GM08714 (cell line): ENCODE measurements around the gene SMAD6.

Source experiments
- H3K4me3 ChIP-seq: fragments of 200-500 bp; sonication (Bioruptor generic); 2 replicates; pipeline ENCODE4 v1.5.1; 2014; ENCODE audit warnings: mild to moderate bottlenecking, low read length, inconsistent platforms
- ZNF274 ChIP-seq: IDR thresholded peaks from 2 replicates; pipeline ENCODE4 v1.6.1; 2012; ENCODE audit warnings: mild to moderate bottlenecking, low read depth, low read length

Gene SMAD6

DNA sequence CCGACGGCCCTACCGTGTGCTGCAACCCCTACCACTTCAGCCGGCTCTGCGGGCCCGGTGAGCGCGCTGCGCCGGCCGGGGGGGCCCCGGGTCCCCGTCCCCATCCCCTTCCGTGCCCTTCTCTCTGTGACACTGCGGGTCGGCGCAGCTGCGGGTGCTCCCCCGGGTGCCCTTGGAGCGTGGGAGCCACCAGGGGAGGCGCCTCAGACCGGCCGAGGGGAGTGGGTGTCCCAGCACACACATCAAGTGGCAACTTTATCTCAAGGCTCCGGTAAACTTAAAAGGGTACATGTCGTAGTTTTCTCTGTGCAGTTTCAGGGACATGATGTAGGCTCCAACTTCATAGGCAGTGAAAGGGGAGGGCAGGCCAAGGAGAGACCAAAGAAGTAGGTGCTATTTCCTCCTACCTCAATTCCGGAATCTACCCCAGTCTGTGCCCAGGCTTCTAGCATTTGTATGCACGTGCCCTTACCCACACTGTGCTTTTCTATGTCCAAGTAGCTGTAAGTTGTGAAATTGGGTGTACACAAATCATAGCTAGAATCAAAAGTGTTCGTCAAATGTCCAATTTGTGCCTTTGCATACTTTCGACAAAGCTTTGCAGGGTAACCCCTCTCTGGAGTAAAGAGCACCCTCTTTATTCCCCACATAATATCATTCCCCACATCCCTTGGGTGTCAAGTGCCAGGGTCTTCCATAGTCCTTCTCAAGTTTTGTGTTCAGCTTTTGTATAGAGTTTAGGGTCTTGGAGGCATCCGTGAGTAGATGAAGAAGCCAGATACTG, 2.2 kb downstream of the SMAD6 start:
- H3K4me3 ChIP-seq = no peak overlapping the region
- no peak for TF ChIP-seq ZNF274

DNA sequence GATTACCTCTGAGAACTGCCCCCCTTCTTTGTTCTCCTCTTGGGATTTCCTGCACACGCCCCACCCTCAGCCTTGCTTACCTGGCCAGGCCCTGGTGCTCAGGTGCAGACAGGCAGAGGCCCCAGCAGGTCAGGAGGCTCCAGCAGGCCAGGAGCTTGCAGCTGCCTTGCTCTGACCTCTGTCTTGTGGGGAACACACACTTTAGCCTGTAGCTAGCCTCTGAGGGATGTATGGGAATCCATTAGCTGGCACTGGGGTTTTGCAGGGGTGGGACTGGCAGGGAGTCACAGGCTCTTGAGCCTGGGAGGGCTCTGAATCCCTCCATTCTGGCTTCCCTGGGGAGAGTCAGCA, 2.7 kb downstream of the SMAD6 start:
- no peak overlapping the region for H3K4me3 ChIP-seq
- TF ChIP-seq ZNF274 = no peak

DNA sequence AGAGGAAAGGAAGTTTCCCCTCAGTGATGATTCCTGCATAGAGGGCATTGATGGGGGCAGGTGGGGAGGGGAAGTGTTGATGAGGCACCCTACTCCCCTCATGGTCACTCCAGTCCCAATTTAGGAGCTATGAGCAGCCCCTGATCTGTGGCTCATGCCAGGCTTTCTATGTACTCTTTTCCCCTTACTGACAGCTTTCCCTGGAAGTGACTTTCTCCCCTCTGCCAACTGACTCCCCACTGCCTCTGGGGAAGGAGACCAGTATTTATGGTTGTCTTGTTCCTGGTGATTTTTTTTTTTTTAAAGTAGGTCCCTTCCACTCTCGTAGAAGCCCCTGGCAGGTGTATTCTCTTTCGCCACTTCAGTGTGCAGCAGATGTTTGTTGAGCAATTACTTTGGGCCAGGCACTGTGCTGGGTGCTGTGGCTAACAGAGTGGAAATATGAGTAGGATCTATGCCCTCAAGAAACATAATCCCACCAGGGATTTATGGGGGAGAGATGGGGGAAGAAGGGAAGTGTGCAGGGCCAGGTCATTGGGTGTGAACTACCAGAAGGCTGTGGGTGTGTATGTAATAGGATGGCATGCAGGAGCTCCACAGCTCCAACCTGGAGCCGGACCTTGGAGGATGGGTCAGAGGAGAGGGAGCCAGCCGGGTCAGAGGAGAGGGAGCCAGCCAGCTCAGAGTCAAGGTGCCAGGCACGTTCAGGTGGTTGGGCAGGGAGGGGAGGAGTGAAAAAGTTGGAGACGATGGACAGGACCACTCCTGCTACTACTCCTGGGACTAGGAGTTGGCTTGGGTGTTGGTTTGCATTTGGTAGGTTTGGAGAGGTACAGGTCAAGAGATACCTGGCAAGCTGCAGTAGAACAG, 3.5 kb downstream of the SMAD6 start:
- no peak overlapping the region for H3K4me3 ChIP-seq
- no peak for TF ChIP-seq ZNF274

DNA sequence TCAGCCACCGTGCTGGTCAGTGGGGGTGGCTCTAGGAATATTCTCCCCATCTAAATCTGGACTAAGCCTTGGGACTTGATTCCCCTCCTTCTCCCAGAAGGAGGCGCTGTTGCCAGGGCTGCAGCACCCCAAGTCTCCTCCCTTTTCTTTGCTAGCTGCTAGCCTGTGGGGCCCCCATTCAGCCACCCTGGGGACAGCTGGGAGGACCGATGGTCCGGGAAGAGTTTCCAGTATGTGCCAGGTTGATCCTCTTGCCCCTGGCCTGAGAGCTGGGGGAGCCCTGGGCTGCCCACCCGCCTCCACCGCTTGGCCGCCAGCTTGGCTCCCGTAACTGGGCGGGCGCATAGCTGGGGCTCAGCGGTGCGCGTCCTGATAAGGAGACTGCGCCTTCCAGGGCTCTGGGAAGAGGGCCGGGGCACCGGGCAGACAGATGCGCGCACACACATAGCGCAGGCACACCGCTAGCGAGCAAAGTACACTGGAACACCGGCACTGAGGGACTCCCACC, 4.2 kb downstream of the SMAD6 start:
- TF ChIP-seq ZNF274 = no peak
- H3K4me3 ChIP-seq = no peak overlapping the region

DNA sequence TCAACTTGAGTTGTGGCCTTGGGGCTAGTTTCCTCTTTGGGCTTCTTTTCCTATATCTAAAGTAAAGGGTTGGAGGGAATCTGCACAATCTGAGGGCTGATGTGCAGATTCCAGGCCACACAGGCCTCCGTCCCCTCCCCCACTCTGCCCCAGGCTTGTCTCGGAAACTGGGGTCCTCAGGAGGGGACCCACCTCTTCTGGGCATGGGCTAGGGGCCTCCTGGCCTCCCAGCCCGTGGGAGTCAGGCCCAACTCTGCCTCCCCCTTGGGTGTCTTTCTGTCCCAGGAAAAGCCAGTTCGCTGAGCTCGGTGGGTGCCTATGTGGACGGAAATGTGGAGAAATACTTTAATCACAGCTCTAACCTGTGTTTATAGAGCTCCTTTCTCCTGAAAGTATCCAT, 4.8 kb downstream of the SMAD6 start:
- H3K4me3 ChIP-seq = no peak overlapping the region
- TF ChIP-seq ZNF274 = no peak

DNA sequence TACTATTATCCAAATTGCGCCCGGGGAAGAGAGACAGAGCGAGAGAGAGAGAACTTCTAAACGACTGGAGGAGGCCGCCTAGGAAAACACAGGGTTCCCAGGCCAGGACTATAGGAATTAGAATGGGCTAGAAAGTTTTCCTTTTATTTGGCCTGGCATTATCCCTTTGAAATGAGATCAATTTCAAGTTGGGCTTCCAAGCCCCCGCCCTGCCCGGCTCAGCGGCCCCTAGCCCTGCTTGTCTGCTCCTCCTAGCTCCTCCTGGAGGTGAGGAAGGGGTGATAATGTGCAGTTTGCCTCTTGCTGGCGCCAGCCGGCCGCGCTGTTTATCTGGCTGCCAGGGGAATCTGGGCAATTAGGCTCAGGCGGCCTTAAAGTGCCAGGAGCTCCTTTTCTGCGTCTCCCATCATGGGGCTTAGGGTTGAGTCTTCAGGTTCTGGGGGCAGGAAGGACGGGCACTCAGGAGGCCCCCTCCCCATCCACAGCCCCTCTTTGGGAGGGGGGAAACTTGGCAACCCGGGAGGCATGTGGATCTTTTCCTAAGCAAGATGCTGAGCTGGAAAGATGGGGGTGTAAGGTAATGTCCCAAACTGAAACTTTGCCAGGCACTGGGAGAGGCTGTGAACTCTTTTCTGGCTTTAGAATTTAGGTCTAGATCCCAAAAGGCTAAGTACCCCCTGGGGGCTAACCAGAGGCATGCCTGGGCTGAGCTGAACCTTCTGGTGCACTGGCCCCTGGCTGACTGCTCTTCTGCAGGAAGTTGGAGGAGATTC, 5.5 kb downstream of the SMAD6 start:
- no peak overlapping the region for H3K4me3 ChIP-seq
- TF ChIP-seq ZNF274 = no peak

DNA sequence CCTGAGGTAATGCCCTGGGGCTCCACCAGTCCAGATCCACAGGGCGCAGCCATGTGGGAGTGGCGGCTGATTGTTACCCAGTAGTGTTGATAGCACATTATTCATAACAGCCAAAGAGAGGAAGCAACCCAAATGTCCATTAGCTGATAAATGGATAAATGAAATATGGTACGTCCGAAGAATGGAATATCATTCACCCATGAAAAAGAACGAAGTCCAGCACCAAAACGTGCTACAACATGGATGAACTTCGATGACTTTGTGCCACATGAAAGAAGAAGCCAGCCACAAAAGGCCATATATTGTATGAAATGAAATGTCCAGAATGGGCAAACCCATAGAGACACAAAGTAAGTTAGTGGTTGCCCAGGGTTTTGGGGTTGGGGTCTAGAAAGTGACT, 6.4 kb downstream of the SMAD6 start:
- TF ChIP-seq ZNF274 = no peak

DNA sequence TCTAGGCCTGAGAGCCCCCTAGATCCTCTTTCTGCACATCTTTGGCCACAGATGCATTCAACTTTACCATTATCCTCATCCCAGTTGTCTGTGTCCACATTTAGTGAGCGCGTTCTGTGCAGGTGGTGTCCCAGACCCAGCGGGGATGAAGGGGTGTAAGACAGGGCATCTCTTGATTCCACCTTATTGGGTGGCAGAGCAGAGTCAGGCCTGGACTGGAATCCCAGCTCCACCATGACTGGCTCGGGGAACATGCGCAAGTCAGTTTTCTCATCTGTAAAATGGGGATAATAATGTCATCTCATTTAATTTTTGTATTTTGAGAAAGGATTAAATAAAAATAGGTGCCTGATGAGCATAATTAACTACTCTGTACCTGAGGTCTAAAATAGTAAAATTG, 7.8 kb downstream of the SMAD6 start:
- no peak overlapping the region for H3K4me3 ChIP-seq
- no peak for TF ChIP-seq ZNF274

More for the DNA sequence above, 6.4 kb downstream of the SMAD6 start:
- H3K4me3 ChIP-seq = no peak overlapping the region

DNA sequence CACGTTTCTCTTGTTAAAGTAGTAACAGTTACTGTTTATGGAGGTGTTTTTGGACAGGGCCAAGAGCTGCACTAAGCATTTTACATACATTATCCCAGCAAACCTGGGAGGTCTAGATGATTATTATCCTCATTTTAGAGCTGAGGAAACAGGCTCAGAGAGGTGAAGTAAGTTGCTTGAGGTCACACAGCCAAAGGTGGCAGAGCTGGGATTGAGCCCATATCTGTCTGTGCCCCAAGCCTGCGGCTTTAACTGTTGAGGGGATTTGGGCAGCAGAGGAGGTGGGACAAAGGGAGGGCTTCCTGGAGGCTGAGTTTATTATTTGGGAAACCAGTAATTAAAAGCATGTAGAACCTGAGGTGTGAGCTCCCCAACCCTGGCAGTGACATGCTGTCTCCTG, 9.2 kb downstream of the SMAD6 start:
- no peak for TF ChIP-seq ZNF274
- no peak overlapping the region for H3K4me3 ChIP-seq

DNA sequence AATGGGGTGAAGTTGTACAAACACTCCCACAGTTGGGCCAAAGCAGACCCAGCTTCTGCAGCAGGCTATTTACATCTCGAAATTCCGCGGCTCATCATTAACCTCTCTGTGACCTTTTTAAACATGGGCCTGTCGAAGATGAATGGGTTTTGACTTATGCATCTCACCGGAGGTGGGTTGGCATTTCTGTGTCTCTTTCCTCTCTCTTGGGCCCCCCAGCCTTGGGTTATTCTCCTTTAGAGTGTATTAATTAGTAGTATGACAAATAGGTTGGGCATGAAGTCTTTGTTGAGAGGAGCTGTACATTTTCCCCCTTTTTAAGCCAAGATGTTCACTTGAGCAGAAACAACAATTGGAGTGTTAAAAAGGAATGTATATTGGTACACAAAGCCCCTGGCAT, 9.8 kb downstream of the SMAD6 start:
- no peak for TF ChIP-seq ZNF274
- H3K4me3 ChIP-seq = no peak overlapping the region

DNA sequence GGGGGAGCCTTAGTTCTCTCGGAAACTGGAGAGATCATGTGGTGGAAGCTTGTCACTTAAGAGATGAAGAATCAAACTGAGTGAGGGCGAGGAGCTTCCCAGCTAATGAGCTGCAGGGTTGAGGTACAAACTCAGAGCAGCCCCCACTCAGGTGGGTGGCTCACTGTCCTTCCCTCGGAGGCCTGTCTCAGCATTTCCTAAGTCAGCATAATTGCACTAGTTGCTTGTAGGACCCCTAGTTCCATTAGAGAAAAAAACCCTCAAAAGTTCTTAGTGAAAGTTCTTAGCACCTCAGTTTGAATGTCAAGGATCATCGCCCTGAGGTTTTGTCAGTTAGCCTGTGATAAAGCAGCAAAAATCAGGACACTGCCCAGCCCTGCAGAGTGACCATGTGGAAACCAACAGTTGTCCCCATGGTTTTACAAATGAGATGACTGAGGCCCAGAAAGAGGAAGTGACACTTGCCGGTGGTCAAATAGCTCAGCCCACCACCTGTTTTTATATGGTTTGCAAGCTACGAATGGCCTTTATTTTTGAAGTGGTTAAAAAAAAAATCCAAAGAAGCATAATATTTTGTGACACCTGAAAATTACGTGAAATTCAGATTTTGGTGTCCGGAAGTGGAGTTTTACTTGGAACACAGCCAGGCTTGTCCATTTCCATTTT, 11.9 kb downstream of the SMAD6 start:
- no peak for TF ChIP-seq ZNF274
- H3K4me3 ChIP-seq = no peak overlapping the region; the same call in 1 of the 2 replicates

DNA sequence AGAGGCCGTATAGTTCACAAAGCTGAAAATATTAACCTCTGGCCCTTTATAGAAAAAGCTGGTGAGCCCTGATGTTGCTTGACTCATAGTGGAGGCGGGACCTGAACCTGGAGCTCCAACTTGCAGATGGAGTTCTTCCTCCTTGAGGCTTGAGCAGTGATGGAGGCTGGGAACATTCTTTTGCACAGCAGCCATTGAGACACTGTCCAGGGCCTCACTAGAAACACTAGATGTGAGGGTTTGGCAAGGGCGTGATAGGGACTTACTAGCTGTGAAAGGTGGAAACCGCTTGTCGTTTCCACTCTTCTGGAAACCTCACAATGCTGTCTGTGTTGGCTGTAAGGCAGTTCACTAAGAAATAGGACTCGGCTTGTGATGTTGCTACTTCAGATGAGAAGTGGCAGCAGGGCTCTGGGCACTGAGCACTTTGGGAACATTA, 12.5 kb downstream of the SMAD6 start:
- TF ChIP-seq ZNF274 = no peak
- H3K4me3 ChIP-seq = no peak overlapping the region; the same call in 1 of the 2 replicates

DNA sequence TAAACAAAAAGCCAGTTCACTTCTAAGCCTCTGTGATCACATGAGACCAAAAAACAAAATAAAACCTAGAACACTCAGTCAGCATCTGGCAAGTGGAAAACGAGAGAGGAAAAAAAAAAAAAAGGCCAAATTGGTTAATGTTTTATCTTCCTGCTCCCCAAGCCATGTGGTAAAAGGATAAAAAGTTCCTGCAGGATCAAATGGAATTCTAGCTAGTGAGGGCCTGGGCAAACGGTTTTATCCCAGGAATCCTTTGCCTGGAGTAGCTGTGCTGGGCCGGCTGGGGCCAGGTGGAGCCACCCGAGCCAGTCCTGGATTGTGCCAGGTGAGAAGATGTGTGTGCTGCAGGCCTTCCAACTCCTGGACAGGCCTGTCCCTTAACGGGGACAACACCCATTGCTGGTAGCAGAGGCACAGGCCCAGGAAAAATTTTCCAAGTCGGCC, 13.2 kb downstream of the SMAD6 start:
- TF ChIP-seq ZNF274 = no peak
- no peak overlapping the region for H3K4me3 ChIP-seq

DNA sequence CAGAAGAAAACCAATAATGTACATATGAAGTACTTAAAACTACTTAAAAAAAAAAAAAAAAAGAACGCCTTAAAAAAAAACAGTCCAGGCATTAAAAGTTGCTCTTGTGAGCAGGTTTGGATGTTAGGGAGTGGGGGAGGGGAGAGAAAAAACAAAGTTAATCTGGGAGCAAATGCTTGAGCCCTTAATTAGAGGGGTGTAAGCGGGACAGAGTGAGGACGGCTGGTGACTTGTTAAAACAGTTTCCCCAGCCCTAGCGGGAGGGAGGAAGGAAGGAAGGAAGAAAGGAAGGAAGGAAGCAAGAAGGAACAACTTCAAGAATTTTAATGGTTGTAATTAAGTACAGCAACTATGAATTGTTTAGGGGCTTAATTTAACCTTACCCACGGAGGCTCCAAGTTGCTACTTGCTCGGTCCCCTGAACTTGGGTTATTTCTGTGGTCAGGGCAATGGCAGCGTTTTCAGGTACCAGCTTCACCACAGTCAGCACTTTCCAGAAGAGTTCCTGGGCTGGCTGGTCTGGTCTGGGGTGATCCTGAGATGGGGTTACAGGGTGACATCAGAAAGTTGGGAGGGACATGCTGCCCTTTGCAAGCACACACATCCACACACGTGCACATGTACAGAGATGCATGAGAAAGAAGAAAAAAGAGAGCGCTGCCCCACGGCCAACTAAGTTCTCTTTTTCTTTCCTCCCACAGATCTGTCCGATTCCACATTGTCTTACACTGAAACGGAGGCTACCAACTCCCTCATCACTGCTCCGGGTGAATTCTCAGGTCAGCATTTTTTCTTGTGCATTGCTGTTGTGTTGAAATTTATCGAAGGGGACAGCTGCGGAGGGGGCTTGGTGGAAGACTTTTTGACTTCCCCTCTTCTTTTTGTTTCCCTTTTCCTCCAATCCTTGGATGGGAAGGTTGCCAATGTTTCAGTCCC, 14.0 kb downstream of the SMAD6 start:
- TF ChIP-seq ZNF274 = no peak
- no peak overlapping the region for H3K4me3 ChIP-seq
